Type B pancreatic cell (in vitro differentiated cells): ENCODE measurements around the gene HCFC2. TPM values are rescaled to one million over a fixed set of nuclear protein-coding genes. Genes with fewer than 3 reads are reported as not detected.
"Not testable (repeated sequence)": the region's sequence is repeated elsewhere in the genome, so short reads cannot be mapped to it uniquely, and the experiment has no call there.

Experiments
- DNase-seq: peaks from one replicate; pipeline ENCODE4 v3.0.0; 2021; ENCODE audit warnings: mixed read lengths; ENCODE audit not compliant: unreplicated experiment; ENCODE audit errors: extremely low spot score
- H3K27ac Mint-ChIP-seq: 2 replicates; pipeline ENCODE4 v1.8.0; 2021; ENCODE audit warnings: mild to moderate bottlenecking, mixed read lengths
- H3K27me3 Mint-ChIP-seq: 2 replicates; pipeline ENCODE4 v1.8.0; 2021; ENCODE audit warnings: mixed read lengths
- H3K36me3 Mint-ChIP-seq: 2 replicates; pipeline ENCODE4 v1.8.0; 2021; ENCODE audit warnings: mixed read lengths
- H3K4me1 Mint-ChIP-seq: one replicate; pipeline ENCODE4 v1.8.0; 2021; ENCODE audit warnings: mixed read lengths; ENCODE audit not compliant: unreplicated experiment
- H3K4me3 Mint-ChIP-seq: 2 replicates; pipeline ENCODE4 v1.8.0; 2021; ENCODE audit warnings: mild to moderate bottlenecking, mixed read lengths
- H3K9me3 Mint-ChIP-seq: 2 replicates; pipeline ENCODE4 v1.8.0; 2021; ENCODE audit warnings: mixed read lengths
- CTCF ChIP-seq: fragments of 200-600 bp; sonication (generic); conservative IDR thresholded peaks from 2 replicates; pipeline ENCODE4 v1.5.0; 2021; ENCODE audit warnings: antibody characterized with exemption, mild to moderate bottlenecking
- total RNA-seq: library from RNA; stranded (reverse); gene quantifications from 2 replicates; pipeline ENCODE4 v1.2.1, GENCODE V29; 2021; ENCODE audit warnings: low replicate concordance

The HCFC2 gene
- total RNA-seq, 1 donor from 2014 or later, result 11.2 TPM

DNA sequence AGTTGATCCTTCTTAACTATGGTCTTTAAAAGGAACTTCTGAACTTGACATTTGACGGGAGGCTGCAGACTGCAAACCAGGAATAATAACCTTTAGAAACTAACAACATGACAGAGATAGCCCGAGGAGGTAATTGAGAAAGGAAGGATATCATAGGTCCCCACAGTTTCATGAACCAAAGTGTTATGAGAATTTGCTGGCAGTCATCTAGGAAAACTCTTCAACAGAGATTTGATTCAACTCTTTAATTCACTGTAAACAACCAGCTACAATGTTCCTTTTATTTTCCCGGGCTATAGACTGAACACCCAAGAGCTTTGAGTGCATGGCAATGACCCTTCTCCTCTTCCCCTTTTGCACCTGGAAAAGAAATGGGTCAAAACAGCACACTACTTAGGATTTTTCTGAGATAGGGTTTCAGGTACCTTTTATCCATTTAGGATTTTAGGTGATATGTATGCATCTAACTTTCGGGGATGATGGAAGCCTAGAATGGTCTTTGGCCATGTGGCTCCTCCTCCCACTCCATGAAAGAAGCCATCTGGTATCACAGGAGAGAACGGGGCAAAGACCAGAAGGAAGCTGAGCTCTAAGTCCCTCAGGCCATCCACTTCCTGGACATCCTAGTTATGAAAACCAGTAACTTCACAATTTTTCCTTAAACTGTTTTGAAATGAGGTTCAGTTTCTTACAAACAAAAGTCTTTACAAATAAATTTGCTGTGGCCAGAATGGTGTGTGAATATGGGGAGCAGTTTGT lies 37.3 kb upstream of the HCFC2 start:
- H3K27ac Mint-ChIP-seq, result no peak overlapping the region
- H3K9me3 Mint-ChIP-seq, result peaks cover 4% of the 10 kb centered on the region
- H3K27me3 Mint-ChIP-seq, result peaks cover 2% of the 10 kb centered on the region
- no peak for TF ChIP-seq CTCF
- H3K36me3 Mint-ChIP-seq, result no peaks in the 10 kb centered on the region
- no peak for DNase-seq
- no peak overlapping the region for H3K4me3 Mint-ChIP-seq
- H3K4me1 Mint-ChIP-seq, result no peaks in the 10 kb centered on the region

- not testable (repeated sequence) for H3K4me1 Mint-ChIP-seq, H3K27ac Mint-ChIP-seq, H3K4me3 Mint-ChIP-seq, H3K27me3 Mint-ChIP-seq, H3K9me3 Mint-ChIP-seq, H3K36me3 Mint-ChIP-seq, DNase-seq
Observed at GRCh38 chr12:104030596-104030995, 33.7 kb upstream of the HCFC2 start.

DNA sequence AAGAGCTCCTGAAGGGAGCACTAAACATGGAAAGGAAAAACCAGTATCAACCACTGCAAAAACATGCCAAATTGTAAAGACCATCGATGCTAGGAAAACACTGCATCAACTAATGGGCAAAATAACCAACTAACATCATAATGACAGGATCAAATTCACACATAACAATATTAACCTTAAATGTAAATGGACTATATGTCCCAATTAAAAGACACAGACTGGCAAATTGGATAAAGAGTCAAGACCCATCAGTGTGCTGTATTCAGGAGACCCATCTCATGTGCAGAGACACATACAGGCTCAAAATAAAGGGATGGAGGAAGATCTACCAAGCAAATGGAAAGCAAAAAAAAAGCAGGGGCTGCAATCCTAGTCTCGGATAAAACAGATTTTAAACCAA lies 28.2 kb upstream of the HCFC2 start:
- not testable (repeated sequence) for H3K36me3 Mint-ChIP-seq, H3K4me3 Mint-ChIP-seq, H3K9me3 Mint-ChIP-seq, H3K4me1 Mint-ChIP-seq, H3K27ac Mint-ChIP-seq, DNase-seq
- peaks cover 21% of the 10 kb centered on the region for H3K27me3 Mint-ChIP-seq

DNA sequence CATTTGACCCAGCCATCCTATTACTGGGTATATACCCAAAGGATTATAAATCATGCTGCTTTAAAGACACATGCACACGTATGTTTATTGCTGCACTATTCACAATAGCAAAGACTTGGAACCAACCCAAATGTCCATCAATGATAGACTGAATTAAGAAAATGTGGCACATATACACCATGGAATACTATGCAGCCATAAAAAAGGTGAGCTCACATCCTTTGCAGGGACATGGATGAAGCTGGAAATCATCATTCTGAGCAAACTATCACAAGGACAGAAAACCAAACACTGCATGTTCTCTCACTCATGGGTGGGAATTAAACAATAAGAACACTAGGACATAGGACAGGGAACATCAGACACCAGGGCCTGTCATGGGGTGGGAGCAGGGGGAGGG lies 24.6 kb upstream of the HCFC2 start:
- not testable (repeated sequence) for H3K4me3 Mint-ChIP-seq, H3K9me3 Mint-ChIP-seq, DNase-seq, H3K27ac Mint-ChIP-seq, H3K4me1 Mint-ChIP-seq, H3K36me3 Mint-ChIP-seq
- peaks cover 24% of the 10 kb centered on the region for H3K27me3 Mint-ChIP-seq

DNA sequence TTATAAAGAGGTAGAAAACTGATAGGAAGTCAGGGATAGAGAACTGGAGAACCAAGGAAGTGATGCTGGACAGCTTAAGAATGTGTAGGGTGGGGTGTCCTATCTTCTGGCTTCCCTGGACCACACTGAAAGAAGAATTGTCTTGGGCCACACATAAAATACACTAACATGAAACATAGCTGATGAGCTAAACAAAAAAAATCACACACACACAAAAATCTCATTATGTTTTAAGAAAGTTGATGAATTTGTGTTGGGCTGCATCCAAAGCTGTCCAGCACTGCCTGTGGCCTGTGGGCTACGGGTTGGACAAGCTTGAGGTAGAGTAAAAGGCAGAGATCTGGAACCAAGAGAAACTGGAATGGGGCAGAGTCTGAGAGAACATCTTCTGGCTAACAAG lies 21.8 kb upstream of the HCFC2 start:
- DNase-seq, result no peak
- H3K27ac Mint-ChIP-seq, result no peak overlapping the region
- no peak overlapping the region for H3K4me3 Mint-ChIP-seq
- H3K9me3 Mint-ChIP-seq, result no peaks in the 10 kb centered on the region
- H3K36me3 Mint-ChIP-seq, result peaks cover 3% of the 10 kb centered on the region
- H3K4me1 Mint-ChIP-seq, result peaks cover 14% of the 10 kb centered on the region
- peaks cover 11% of the 10 kb centered on the region for H3K27me3 Mint-ChIP-seq
- no peak for TF ChIP-seq CTCF

- DNase-seq, result no peak
- H3K36me3 Mint-ChIP-seq, result peaks cover 3% of the 10 kb centered on the region
- no peak for TF ChIP-seq CTCF
- no peaks in the 10 kb centered on the region for H3K9me3 Mint-ChIP-seq
- H3K4me1 Mint-ChIP-seq, result peaks cover 14% of the 10 kb centered on the region
- H3K4me3 Mint-ChIP-seq, result no peak overlapping the region
- peaks cover 19% of the 10 kb centered on the region for H3K27me3 Mint-ChIP-seq
- H3K27ac Mint-ChIP-seq, result no peak overlapping the region
Observed at GRCh38 chr12:104044158-104044557, 20.2 kb upstream of the HCFC2 start.

DNA sequence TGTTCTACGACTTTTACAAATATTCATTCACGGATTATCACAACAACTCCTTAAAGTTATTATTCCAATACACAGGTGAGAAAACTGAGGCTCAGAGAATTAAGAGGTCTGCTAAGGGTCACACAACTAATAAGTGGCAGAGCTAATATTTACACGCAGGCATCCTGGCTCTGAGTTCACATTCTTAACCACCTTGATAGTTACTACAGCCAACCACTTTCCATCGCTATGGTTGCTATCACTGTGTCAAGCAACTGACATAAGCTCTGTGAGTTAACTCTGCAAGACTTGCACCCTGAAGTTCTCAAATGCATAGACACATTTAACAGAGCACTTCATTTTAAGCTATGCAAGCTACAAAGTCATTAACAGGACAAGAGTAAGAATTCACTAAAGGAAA lies 18.0 kb upstream of the HCFC2 start:
- Mint-ChIP-seq H3K27ac (no peak overlapping the region), H3K9me3 (no peaks in the 10 kb centered on the region), H3K27me3 (peaks cover 33% of the 10 kb centered on the region), H3K4me3 (no peak overlapping the region), H3K4me1 (peaks cover 23% of the 10 kb centered on the region), H3K36me3 (peaks cover 3% of the 10 kb centered on the region)
- no peak for DNase-seq
- no peak for TF ChIP-seq CTCF
